Central memory CD8-positive, alpha-beta T cell (primary cell): ENCODE results near the gene EPHB2.

Source experiments
- ATAC-seq: fragments of 150-1000 bp; cut with Tn5 transposase; replicated peaks from 2 replicates; pipeline ENCODE4 v1.10.0; 2022; ENCODE audit warnings: mild to moderate bottlenecking, moderate FRiP score, moderate number of reproducible peaks; ENCODE audit not compliant: poor library complexity, severe bottlenecking; ENCODE audit errors: extremely low read depth
- DNase-seq, 2 donors: peaks; one replicate each; pipeline ENCODE4 v3.0.0; 2021; ENCODE audit warnings: low spot score in 2 of 2
- H3K27ac Mint-ChIP-seq: one replicate; pipeline ENCODE4 v1.8.0; 2022; ENCODE audit warnings: low read depth, mild to moderate bottlenecking, moderate library complexity, mixed read lengths
- H3K27me3 Mint-ChIP-seq: one replicate; pipeline ENCODE4 v1.8.0; 2022; ENCODE audit warnings: mixed read lengths
- H3K36me3 Mint-ChIP-seq: one replicate; pipeline ENCODE4 v1.8.0; 2022; ENCODE audit warnings: mild to moderate bottlenecking, moderate library complexity, mixed read lengths; ENCODE audit not compliant: insufficient read depth
- H3K4me1 Mint-ChIP-seq: one replicate; pipeline ENCODE4 v1.8.0; 2022; ENCODE audit warnings: mixed read lengths
- H3K4me3 Mint-ChIP-seq: one replicate; pipeline ENCODE4 v1.8.0; 2022; ENCODE audit warnings: mild to moderate bottlenecking, moderate library complexity, mixed read lengths
- H3K9me3 Mint-ChIP-seq: one replicate; pipeline ENCODE4 v1.8.0; 2022; ENCODE audit warnings: mixed read lengths

Gene EPHB2

GRCh38 chr1:22854688-22855565 is 144.3 kb downstream of the EPHB2 start:
- Mint-ChIP-seq H3K27ac (no peak overlapping the region), H3K4me1 (no peaks in the 10 kb centered on the region), H3K4me3 (no peak overlapping the region), H3K9me3 (no peaks in the 10 kb centered on the region), H3K36me3 (no peaks in the 10 kb centered on the region), H3K27me3 (peaks cover 55% of the 10 kb centered on the region)
- ATAC-seq (no peak), DNase-seq (no peak)

- Mint-ChIP-seq H3K4me1 (no peaks in the 10 kb centered on the region), H3K36me3 (no peaks in the 10 kb centered on the region), H3K27me3 (peaks cover 46% of the 10 kb centered on the region), H3K4me3 (no peak overlapping the region), H3K27ac (no peak overlapping the region), H3K9me3 (no peaks in the 10 kb centered on the region)
- no peak for ATAC-seq
- no peak for DNase-seq
Measured at GRCh38 chr1:22855668-22856606, 145.3 kb downstream of the EPHB2 start.

GRCh38 chr1:22857661-22858060 is 147.0 kb downstream of the EPHB2 start:
- H3K4me3 Mint-ChIP-seq, result no peak overlapping the region
- H3K36me3 Mint-ChIP-seq, result no peaks in the 10 kb centered on the region
- no peak for ATAC-seq
- no peaks in the 10 kb centered on the region for H3K9me3 Mint-ChIP-seq
- H3K27me3 Mint-ChIP-seq, result peaks cover 29% of the 10 kb centered on the region
- no peak overlapping the region for H3K27ac Mint-ChIP-seq
- no peaks in the 10 kb centered on the region for H3K4me1 Mint-ChIP-seq
- DNase-seq, result no peak

DNA sequence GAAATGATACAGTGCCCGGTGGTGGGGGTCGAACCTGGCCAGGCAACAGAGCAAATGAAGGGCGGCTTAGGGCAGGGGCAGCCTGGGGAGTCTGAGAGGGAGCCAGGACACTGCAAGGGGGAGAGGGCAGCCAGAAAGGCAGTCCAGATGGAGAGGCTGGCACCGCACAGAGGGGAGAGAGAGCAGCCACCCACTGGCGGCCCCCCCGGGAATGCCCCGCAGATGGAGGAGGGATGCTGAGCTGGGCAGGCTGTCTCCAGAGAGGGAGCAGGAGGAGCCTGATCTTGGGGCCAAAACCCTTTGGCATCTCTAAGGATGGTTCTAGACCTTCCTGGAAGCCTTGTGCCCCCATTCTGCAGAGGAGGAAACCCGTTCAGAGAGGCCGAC is 149.8 kb downstream of the EPHB2 start:
- ATAC-seq (no peak), DNase-seq (no peak)
- H3K27ac Mint-ChIP-seq, result no peak overlapping the region
- H3K36me3 Mint-ChIP-seq, result no peaks in the 10 kb centered on the region
- no peaks in the 10 kb centered on the region for H3K9me3 Mint-ChIP-seq
- peaks cover 18% of the 10 kb centered on the region for H3K27me3 Mint-ChIP-seq
- H3K4me1 Mint-ChIP-seq, result no peaks in the 10 kb centered on the region
- no peak overlapping the region for H3K4me3 Mint-ChIP-seq

DNA sequence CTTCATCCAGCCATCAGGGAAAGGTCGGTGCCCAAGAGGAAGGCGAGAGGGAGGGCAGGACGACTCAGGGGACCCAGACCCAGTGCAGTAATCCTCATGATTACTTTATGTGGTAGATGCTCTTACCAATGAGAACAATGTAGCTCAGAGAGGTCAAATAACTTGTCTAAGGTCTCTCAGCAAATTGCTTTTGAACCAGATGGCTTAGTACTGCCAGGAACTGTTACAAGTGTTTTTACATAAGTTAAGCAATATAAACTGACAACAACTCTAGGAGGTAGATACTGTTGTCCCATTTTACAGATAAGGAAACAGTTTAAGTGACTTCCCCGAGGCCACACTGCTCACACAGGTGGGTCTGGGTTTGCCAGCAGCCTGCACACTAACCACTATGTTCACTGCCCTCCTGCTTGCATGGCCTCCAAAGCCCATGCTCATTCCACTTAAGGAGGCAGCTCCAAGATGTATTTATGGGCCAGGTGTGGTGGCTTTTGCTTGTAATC is 150.3 kb downstream of the EPHB2 start:
- H3K9me3 Mint-ChIP-seq, result no peaks in the 10 kb centered on the region
- H3K4me3 Mint-ChIP-seq, result no peak overlapping the region
- ATAC-seq (no peak), DNase-seq (no peak)
- H3K27me3 Mint-ChIP-seq, result peaks cover 23% of the 10 kb centered on the region
- no peaks in the 10 kb centered on the region for H3K4me1 Mint-ChIP-seq
- no peak overlapping the region for H3K27ac Mint-ChIP-seq
- H3K36me3 Mint-ChIP-seq, result no peaks in the 10 kb centered on the region

DNA sequence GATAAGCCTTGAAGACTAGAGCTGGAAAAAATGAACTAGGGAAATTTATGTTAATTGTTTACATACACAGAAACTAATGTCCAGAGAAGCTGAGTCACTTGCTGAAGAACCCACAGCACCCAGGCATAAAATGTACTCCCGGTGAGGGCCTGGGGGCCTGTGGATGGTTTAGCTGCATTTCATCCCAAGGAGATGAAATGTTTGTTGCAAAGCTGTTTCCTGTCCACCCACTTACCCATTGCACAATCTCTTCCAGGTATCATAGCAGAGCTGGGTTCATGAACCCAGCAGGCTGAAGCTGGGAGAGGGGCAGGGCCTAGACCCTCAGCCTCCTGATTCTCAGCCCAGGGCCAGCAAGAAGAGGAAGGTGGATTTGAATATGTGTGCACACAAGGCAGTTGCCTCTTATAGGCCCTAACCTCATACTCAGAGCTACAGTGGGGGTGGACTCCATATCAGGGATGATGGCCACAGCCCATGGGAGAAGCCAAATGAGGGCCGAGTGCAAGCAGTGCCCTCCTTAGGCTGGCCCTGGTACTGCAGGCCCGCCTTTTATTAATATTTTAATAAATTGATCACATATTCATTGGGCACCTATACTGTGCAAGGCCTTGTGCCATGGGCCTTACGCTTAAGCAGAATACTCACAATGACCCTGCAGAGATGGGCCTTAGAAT is 151.3 kb downstream of the EPHB2 start:
- DNase-seq (no peak), ATAC-seq (no peak)
- no peak overlapping the region for H3K4me3 Mint-ChIP-seq
- no peaks in the 10 kb centered on the region for H3K4me1 Mint-ChIP-seq
- H3K36me3 Mint-ChIP-seq, result no peaks in the 10 kb centered on the region
- H3K27me3 Mint-ChIP-seq, result peaks cover 33% of the 10 kb centered on the region
- no peak overlapping the region for H3K27ac Mint-ChIP-seq
- H3K9me3 Mint-ChIP-seq, result no peaks in the 10 kb centered on the region

- no peaks in the 10 kb centered on the region for H3K36me3 Mint-ChIP-seq
- DNase-seq (no peak), ATAC-seq (no peak)
- no peaks in the 10 kb centered on the region for H3K4me1 Mint-ChIP-seq
- no peak overlapping the region for H3K27ac Mint-ChIP-seq
- H3K9me3 Mint-ChIP-seq, result no peaks in the 10 kb centered on the region
- no peak overlapping the region for H3K4me3 Mint-ChIP-seq
- peaks cover 37% of the 10 kb centered on the region for H3K27me3 Mint-ChIP-seq
Measured at GRCh38 chr1:22862752-22863151, 152.1 kb downstream of the EPHB2 start.

GRCh38 chr1:22863766-22864165 is 153.1 kb downstream of the EPHB2 start:
- Mint-ChIP-seq H3K27me3 (peaks cover 35% of the 10 kb centered on the region), H3K9me3 (no peaks in the 10 kb centered on the region), H3K36me3 (no peaks in the 10 kb centered on the region), H3K27ac (no peak overlapping the region), H3K4me3 (no peak overlapping the region), H3K4me1 (no peaks in the 10 kb centered on the region)
- DNase-seq, result no peak
- no peak for ATAC-seq

- Mint-ChIP-seq H3K4me3 (no peak overlapping the region), H3K4me1 (no peaks in the 10 kb centered on the region), H3K27ac (no peak overlapping the region), H3K9me3 (no peaks in the 10 kb centered on the region), H3K36me3 (no peaks in the 10 kb centered on the region), H3K27me3 (peaks cover 42% of the 10 kb centered on the region)
- DNase-seq (no peak), ATAC-seq (no peak)
Measured at GRCh38 chr1:22864886-22865285, 154.2 kb downstream of the EPHB2 start.

- H3K36me3 Mint-ChIP-seq, result peaks cover 3% of the 10 kb centered on the region
- H3K27me3 Mint-ChIP-seq, result peaks cover 42% of the 10 kb centered on the region
- H3K9me3 Mint-ChIP-seq, result no peaks in the 10 kb centered on the region
- ATAC-seq (no peak), DNase-seq (no peak)
- no peak overlapping the region for H3K27ac Mint-ChIP-seq
- no peaks in the 10 kb centered on the region for H3K4me1 Mint-ChIP-seq
- H3K4me3 Mint-ChIP-seq, result no peak overlapping the region
Measured at GRCh38 chr1:22865736-22866135, 155.1 kb downstream of the EPHB2 start.

- no peaks in the 10 kb centered on the region for H3K4me1 Mint-ChIP-seq
- DNase-seq (no peak), ATAC-seq (no peak)
- H3K27ac Mint-ChIP-seq, result no peak overlapping the region
- no peak overlapping the region for H3K4me3 Mint-ChIP-seq
- peaks cover 3% of the 10 kb centered on the region for H3K36me3 Mint-ChIP-seq
- H3K27me3 Mint-ChIP-seq, result peaks cover 42% of the 10 kb centered on the region
- no peaks in the 10 kb centered on the region for H3K9me3 Mint-ChIP-seq
Measured at GRCh38 chr1:22866868-22867267, 156.2 kb downstream of the EPHB2 start.

GRCh38 chr1:22868331-22868730 is 157.7 kb downstream of the EPHB2 start:
- H3K9me3 Mint-ChIP-seq, result no peaks in the 10 kb centered on the region
- no peak overlapping the region for H3K27ac Mint-ChIP-seq
- DNase-seq, result no peak
- H3K36me3 Mint-ChIP-seq, result peaks cover 3% of the 10 kb centered on the region
- H3K4me1 Mint-ChIP-seq, result no peaks in the 10 kb centered on the region
- no peak for ATAC-seq
- peaks cover 42% of the 10 kb centered on the region for H3K27me3 Mint-ChIP-seq
- H3K4me3 Mint-ChIP-seq, result no peak overlapping the region
